ENCODE results near the gene SCD. TPM values are rescaled to one million over a fixed set of nuclear protein-coding genes. Genes with fewer than 3 reads are reported as not detected.

SCD gene
- total RNA-seq, 1 donor from 2014 or later: 142 TPM

DNA sequence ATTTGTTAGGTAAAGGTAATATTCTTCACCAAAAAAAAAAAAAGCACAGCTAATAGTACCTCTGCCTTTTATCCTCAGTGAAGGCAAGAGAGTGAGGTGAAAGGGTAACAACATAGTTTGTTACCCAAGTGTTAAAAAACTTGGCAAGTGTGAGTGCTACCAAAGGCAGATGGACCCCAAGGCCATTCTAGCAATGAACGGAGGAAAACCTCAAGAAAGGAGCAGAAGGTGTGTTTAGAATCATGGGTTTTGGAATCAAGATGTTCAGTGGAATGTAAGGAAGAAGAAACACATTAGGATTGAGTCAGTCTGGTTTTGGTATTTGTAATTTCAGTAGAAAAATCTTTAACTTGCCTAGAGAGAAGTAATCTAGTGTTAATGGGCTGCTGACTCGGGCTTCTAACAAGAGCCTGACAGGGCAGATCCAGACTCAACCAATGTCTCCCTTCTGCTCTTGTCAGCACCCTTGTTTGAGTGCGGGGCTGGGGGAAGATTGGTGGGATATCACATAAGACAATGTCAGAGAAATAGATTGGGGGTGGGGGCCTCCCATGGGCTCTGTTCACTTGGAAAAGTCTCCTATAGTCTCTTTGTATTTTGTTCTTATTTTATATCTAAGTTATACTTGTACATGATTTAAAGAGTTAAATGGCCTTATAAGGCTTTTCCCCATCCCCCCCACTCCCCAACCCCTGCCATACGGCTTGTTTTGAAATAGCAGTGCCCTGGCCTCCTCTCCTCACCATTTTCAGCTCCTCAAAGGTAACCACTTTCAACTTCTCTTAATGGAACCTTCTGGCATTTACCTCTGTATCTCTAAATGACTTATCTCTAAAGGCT lies 44.4 kb downstream of the SCD start:
- DNase-seq (ENCODE audit: extremely low read depth, low read depth, low spot score): no peak

- DNase-seq (ENCODE audit: extremely low read depth, low read depth, low spot score): no peak
Observed at GRCh38 chr10:100392686-100393003, 45.6 kb downstream of the SCD start.

GRCh38 chr10:100395626-100396025 lies 48.6 kb downstream of the SCD start:
- no peak for DNase-seq (ENCODE audit: extremely low read depth, low read depth, low spot score)

DNA sequence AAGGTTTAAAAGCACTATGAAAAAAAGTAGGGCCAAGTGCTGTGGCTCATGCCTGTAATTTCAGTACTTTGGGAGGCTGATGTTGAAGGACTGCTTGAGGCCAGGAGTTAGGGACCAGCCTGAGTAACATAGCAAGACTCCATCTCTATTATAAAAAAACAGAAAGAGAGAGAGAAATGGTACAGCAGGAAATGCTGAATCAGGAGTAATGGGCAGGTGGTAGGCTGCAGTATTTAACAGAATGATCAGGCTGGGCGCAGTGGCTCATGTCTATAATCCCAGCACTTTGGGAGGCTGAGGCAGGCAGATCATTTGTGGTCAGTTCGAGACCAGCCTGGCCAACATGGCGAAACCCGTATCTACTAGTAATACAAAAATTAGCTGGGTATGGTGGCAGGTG lies 49.6 kb downstream of the SCD start:
- DNase-seq (ENCODE audit: extremely low read depth, low read depth, low spot score): no peak

GRCh38 chr10:100401631-100402328 lies 54.7 kb downstream of the SCD start:
- no peak for DNase-seq (ENCODE audit: extremely low read depth, low read depth, low spot score)

- no peak for DNase-seq (ENCODE audit: extremely low read depth, low read depth, low spot score)
Observed at GRCh38 chr10:100403734-100404133, 56.7 kb downstream of the SCD start.

GRCh38 chr10:100413173-100413572 lies 66.1 kb downstream of the SCD start:
- no peak for DNase-seq (ENCODE audit: extremely low read depth, low read depth, low spot score)

Other genes starting within 250 kb of the SCD start
- 23.6 and 35.7 TPM in 2 replicates for gene ERLIN1, start 161.2 kb upstream of the SCD start, total RNA-seq
- 8.8 and 12.9 TPM in 2 replicates for gene CHUK, start 117.6 kb upstream of the SCD start, total RNA-seq
- 14.2 and 28.3 TPM in 2 replicates for gene CWF19L1, start 79.6 kb upstream of the SCD start, total RNA-seq
- 33.7 and 54.5 TPM in 2 replicates for gene BLOC1S2, start 60.6 kb upstream of the SCD start, total RNA-seq
- gene PKD2L1, start 17.0 kb upstream of the SCD start, total RNA-seq: not detected in 2 replicates
- not detected in 2 replicates for gene WNT8B, start 115.8 kb downstream of the SCD start, total RNA-seq
- gene SEC31B, start 172.6 kb downstream of the SCD start, total RNA-seq: 2.8 and 11.6 TPM in 2 replicates
- 125 and 141 TPM in 2 replicates for gene NDUFB8, start 182.6 kb downstream of the SCD start, total RNA-seq
- 6.1 and 9.9 TPM in 2 replicates for gene HIF1AN, start 188.7 kb downstream of the SCD start, total RNA-seq

Measured in glomerular endothelial cell (primary cell).